Smooth muscle cell (in vitro differentiated cells): Measurements from ENCODE around the gene PMPCB. TPM values are rescaled to one million over a fixed set of nuclear protein-coding genes. Genes with fewer than 3 reads are reported as not detected.
"Not testable (repeated sequence)": the region's sequence is repeated elsewhere in the genome, so short reads cannot be mapped to it uniquely, and the experiment has no call there.

Experiments
- DNase-seq: peaks from one replicate; lab custom pipeline; 2025; ENCODE audit not compliant: unreplicated experiment; lab: John Stamatoyannopoulos, UW
- H2AFZ ChIP-seq: fragments of 200-600 bp; sonication (generic); 2 replicates; pipeline ENCODE4 v1.6.0; 2016; ENCODE audit warnings: antibody characterized with exemption, low read depth, mild to moderate bottlenecking
- H3F3A ChIP-seq: fragments of 200-600 bp; sonication (generic); 2 replicates; pipeline ENCODE4 v1.6.0; 2017; ENCODE audit warnings: antibody characterized with exemption, low read depth
- H3K27ac ChIP-seq: fragments of 200-600 bp; sonication (generic); 2 replicates; pipeline ENCODE4 v1.5.1; 2016; ENCODE audit warnings: low read depth, mild to moderate bottlenecking
- H3K27me3 ChIP-seq: fragments of 200-600 bp; sonication (generic); 2 replicates; pipeline ENCODE4 v1.6.1; 2016; ENCODE audit warnings: low read depth, mild to moderate bottlenecking
- H3K36me3 ChIP-seq: fragments of 200-600 bp; sonication (generic); 2 replicates; pipeline ENCODE4 v1.5.1; 2016; ENCODE audit warnings: low read depth
- H3K4me1 ChIP-seq: fragments of 200-600 bp; sonication (generic); 2 replicates; pipeline ENCODE4 v1.5.1; 2016; ENCODE audit warnings: low read depth
- H3K4me2 ChIP-seq: fragments of 200-600 bp; sonication (generic); 2 replicates; pipeline ENCODE4 v1.6.0; 2016; ENCODE audit warnings: mild to moderate bottlenecking
- H3K4me3 ChIP-seq: fragments of 200-600 bp; sonication (generic); 2 replicates; pipeline ENCODE4 v1.5.1; 2016; ENCODE audit warnings: mild to moderate bottlenecking
- H3K79me2 ChIP-seq: fragments of 200-600 bp; sonication (generic); 2 replicates; pipeline ENCODE4 v1.6.0; 2016; ENCODE audit warnings: low read depth, mild to moderate bottlenecking
- H3K9ac ChIP-seq: fragments of 200-600 bp; sonication (generic); 2 replicates; pipeline ENCODE4 v1.6.0; 2016; ENCODE audit warnings: low read depth
- H3K9me3 ChIP-seq: fragments of 200-600 bp; sonication (generic); replicated peaks from 2 replicates; pipeline ENCODE4 v1.5.1; 2016; ENCODE audit warnings: low read depth
- H4K20me1 ChIP-seq: fragments of 200-600 bp; sonication (generic); 2 replicates; pipeline ENCODE4 v1.6.0; 2016; ENCODE audit warnings: low read depth
- WGBS: methylation state at CpG from one replicate; pipeline ENCODE4 v1.1.7; 2016; ENCODE audit warnings: low lambda C conversion rate; 5-methylcytosine and 5-hydroxymethylcytosine counted together
- polyA plus RNA-seq: library from polyadenylated mRNA; unstranded; fragments of >200 nt; fragmentation: Nextera tagmentation; extraction: Ambion mirVana; gene quantifications from 2 replicates; pipeline ENCODE4 v1.2.1, GENCODE V29; 2016
- total RNA-seq: library from RNA; depleted of rRNA; stranded (reverse); fragments of >200 nt; gene quantifications from 2 replicates; pipeline ENCODE4 v1.2.3, GENCODE V29; 2014
- TF ChIP-seq, protein P1 (sequence below): fragments of 200-600 bp; sonication (generic); IDR thresholded peaks from 2 replicates; pipeline ENCODE4 v1.5.1; 2017; ENCODE audit warnings: borderline replicate concordance, mild to moderate bottlenecking, antibody characterized with exemption; ENCODE audit not compliant: insufficient read depth, poor library complexity, severe bottlenecking

The PMPCB gene, protein sequence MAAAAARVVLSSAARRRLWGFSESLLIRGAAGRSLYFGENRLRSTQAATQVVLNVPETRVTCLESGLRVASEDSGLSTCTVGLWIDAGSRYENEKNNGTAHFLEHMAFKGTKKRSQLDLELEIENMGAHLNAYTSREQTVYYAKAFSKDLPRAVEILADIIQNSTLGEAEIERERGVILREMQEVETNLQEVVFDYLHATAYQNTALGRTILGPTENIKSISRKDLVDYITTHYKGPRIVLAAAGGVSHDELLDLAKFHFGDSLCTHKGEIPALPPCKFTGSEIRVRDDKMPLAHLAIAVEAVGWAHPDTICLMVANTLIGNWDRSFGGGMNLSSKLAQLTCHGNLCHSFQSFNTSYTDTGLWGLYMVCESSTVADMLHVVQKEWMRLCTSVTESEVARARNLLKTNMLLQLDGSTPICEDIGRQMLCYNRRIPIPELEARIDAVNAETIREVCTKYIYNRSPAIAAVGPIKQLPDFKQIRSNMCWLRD
- total RNA-seq (53.2 and 60.2 TPM in 2 replicates), polyA plus RNA-seq (42.9 and 46.1 TPM in 2 replicates)

- peak; percentile 82 for DNase-seq
- peaks cover 14% of the 10 kb centered on the region for H3K36me3 ChIP-seq
- no peaks in the 10 kb centered on the region for H3K9me3 ChIP-seq
- WGBS: 4% methylated on average over 50 of the region's 52 CpGs
- H2AFZ ChIP-seq: peak within 1 kb of the TSS; percentile 73
- peak within 1 kb of the TSS; percentile 85 for H3K9ac ChIP-seq
- H3K4me1 ChIP-seq: peaks cover 14% of the 10 kb centered on the region
- H3K4me3 ChIP-seq: peak within 1 kb of the TSS; percentile 72
- H3K4me2 ChIP-seq: peak within 1 kb of the TSS; percentile 98
- peaks cover 30% of the 10 kb centered on the region for H3K79me2 ChIP-seq
- H3K27me3 ChIP-seq: no peaks in the 10 kb centered on the region
- TF ChIP-seq, protein P1, sequence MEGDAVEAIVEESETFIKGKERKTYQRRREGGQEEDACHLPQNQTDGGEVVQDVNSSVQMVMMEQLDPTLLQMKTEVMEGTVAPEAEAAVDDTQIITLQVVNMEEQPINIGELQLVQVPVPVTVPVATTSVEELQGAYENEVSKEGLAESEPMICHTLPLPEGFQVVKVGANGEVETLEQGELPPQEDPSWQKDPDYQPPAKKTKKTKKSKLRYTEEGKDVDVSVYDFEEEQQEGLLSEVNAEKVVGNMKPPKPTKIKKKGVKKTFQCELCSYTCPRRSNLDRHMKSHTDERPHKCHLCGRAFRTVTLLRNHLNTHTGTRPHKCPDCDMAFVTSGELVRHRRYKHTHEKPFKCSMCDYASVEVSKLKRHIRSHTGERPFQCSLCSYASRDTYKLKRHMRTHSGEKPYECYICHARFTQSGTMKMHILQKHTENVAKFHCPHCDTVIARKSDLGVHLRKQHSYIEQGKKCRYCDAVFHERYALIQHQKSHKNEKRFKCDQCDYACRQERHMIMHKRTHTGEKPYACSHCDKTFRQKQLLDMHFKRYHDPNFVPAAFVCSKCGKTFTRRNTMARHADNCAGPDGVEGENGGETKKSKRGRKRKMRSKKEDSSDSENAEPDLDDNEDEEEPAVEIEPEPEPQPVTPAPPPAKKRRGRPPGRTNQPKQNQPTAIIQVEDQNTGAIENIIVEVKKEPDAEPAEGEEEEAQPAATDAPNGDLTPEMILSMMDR: peak; percentile 85
- H3F3A ChIP-seq: no peaks in the 10 kb centered on the region
- H3K27ac ChIP-seq: peak within 1 kb of the TSS; percentile 69
- peaks cover 3% of the 10 kb centered on the region for H4K20me1 ChIP-seq
These were observed at the start of gene PMPCB for GRCh38 chr7:103296901-103297836. Gene PMPCB (plus strand): TSS chr7:103297435. CDS start chr7:103297460, 25 bp downstream.

- H3F3A ChIP-seq, H3K4me2 ChIP-seq, DNase-seq, H3K9me3 ChIP-seq, H3K9ac ChIP-seq, H2AFZ ChIP-seq, H3K4me1 ChIP-seq, H3K27ac ChIP-seq, H3K36me3 ChIP-seq, H3K4me3 ChIP-seq, H3K79me2 ChIP-seq, H3K27me3 ChIP-seq, H4K20me1 ChIP-seq: not testable (repeated sequence)
- WGBS: 69% methylated on average over 3 of the region's 3 CpGs
These were observed 43.3 kb upstream of the PMPCB start for GRCh38 chr7:103253699-103254506.

- not testable (repeated sequence) for H3K4me3 ChIP-seq, H3K9me3 ChIP-seq, H3K27ac ChIP-seq, H3K36me3 ChIP-seq, H3K79me2 ChIP-seq, H4K20me1 ChIP-seq, H3F3A ChIP-seq, H2AFZ ChIP-seq, DNase-seq, H3K9ac ChIP-seq, H3K4me1 ChIP-seq, H3K4me2 ChIP-seq, H3K27me3 ChIP-seq
- WGBS: 84% methylated on average over 2 of the region's 2 CpGs
These were observed 33.2 kb upstream of the PMPCB start for GRCh38 chr7:103264054-103264453.

DNA sequence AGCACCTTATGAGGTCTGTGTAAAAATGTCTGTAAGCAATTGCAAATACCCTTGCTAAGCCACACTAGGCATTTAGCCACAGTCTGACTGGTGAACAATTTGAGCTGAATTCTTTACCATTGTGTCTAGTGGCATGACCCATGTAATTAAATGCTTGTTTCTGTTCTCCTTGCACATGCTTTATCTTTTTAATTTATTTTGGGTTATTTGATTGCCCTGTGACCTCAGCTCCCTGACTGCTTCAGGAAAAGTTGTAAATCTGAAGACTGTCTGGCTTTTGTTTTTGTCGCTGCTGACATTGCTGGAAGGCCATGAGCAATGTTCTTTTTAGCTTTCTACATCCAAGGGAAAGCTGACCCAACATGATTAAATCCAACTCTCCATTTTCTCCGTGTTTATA lies 31.0 kb upstream of the PMPCB start:
- not testable (repeated sequence) for H3K4me1 ChIP-seq, H3F3A ChIP-seq, H2AFZ ChIP-seq, DNase-seq, H4K20me1 ChIP-seq, H3K9me3 ChIP-seq, H3K4me3 ChIP-seq, H3K27ac ChIP-seq, H3K4me2 ChIP-seq, H3K79me2 ChIP-seq, H3K9ac ChIP-seq, H3K36me3 ChIP-seq, H3K27me3 ChIP-seq
- WGBS: 7% methylated on average over 2 of the region's 2 CpGs

GRCh38 chr7:103273374-103273773 lies 23.9 kb upstream of the PMPCB start:
- DNase-seq, H3K27me3 ChIP-seq, H3K36me3 ChIP-seq, H4K20me1 ChIP-seq, H3K4me1 ChIP-seq, H3K27ac ChIP-seq, H3K9ac ChIP-seq, H3K9me3 ChIP-seq, H3K79me2 ChIP-seq, H3F3A ChIP-seq, H3K4me2 ChIP-seq, H2AFZ ChIP-seq, H3K4me3 ChIP-seq: not testable (repeated sequence)
- 90% methylated on average over 6 of the region's 6 CpGs for WGBS

DNA sequence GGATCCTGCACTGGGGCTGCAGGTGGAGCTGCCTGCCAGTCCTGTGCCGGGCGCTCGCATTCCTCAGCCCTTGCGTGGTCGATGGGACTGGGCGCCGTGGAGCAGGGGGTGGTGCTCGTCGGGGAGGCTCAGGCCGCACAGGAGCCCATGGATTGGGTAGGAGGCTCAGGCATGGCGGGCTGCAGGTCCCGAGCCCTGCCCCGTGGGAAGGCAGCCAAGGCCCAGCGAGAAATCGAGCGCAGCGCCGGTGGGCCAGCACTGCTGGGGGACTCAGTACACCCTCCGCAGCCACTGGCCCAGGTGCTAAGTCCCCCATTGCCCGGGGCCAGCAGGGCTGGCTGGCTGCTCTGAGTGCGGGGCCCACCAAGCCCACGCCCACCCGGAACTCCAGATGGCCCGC lies 22.4 kb upstream of the PMPCB start:
- H3K27me3 ChIP-seq: peaks cover 16% of the 10 kb centered on the region
- not testable (repeated sequence) for H3K27ac ChIP-seq, H2AFZ ChIP-seq, H3K36me3 ChIP-seq, DNase-seq, H3K4me2 ChIP-seq, H3K4me3 ChIP-seq, H3F3A ChIP-seq, H4K20me1 ChIP-seq, H3K9ac ChIP-seq, H3K4me1 ChIP-seq, H3K79me2 ChIP-seq, H3K9me3 ChIP-seq
- 98% methylated on average over 15 of the region's 24 CpGs for WGBS

DNA sequence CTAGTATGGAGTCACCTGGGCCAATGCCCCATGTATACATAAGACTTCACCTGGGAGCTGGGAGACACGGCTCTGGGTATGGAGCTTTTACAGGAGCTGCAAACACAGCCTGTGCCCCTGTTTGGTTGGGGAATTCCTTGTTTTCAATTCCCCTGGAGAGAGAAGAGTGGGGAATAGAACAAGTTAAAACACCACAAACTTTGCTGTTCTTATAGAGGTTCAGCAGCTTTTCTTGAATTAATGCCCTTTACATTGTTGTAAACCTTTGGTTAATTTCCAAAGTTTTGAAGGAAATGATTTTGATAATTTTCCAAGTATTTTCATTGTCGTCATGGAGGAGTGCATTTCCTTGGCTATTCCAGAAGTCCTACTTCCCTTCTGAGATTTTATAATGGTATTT lies 19.0 kb upstream of the PMPCB start:
- H3F3A ChIP-seq, H3K9me3 ChIP-seq, H3K36me3 ChIP-seq: not testable (repeated sequence)

More for the DNA sequence above, 19.0 kb upstream of the PMPCB start:
- WGBS: 91% methylated on average over 2 of the region's 2 CpGs
- H3K4me3 ChIP-seq, H3K9ac ChIP-seq, DNase-seq, H3K4me1 ChIP-seq, H3K79me2 ChIP-seq, H3K4me2 ChIP-seq, H2AFZ ChIP-seq, H4K20me1 ChIP-seq, H3K27ac ChIP-seq: not testable (repeated sequence)
- H3K27me3 ChIP-seq: peaks cover 22% of the 10 kb centered on the region
